ENCODE data around the gene TSPEAR.

The TSPEAR gene

GRCh38 chr21:44703731-44704635 is 7.4 kb downstream of the TSPEAR start:
- TF ChIP-seq, protein P1, sequence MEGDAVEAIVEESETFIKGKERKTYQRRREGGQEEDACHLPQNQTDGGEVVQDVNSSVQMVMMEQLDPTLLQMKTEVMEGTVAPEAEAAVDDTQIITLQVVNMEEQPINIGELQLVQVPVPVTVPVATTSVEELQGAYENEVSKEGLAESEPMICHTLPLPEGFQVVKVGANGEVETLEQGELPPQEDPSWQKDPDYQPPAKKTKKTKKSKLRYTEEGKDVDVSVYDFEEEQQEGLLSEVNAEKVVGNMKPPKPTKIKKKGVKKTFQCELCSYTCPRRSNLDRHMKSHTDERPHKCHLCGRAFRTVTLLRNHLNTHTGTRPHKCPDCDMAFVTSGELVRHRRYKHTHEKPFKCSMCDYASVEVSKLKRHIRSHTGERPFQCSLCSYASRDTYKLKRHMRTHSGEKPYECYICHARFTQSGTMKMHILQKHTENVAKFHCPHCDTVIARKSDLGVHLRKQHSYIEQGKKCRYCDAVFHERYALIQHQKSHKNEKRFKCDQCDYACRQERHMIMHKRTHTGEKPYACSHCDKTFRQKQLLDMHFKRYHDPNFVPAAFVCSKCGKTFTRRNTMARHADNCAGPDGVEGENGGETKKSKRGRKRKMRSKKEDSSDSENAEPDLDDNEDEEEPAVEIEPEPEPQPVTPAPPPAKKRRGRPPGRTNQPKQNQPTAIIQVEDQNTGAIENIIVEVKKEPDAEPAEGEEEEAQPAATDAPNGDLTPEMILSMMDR (IDR thresholded peaks at IDR 0.05; ENCODE audit: low read depth, low read length, missing control alignments), result no peak
- no peak overlapping the region for H3K4me3 ChIP-seq (replicated peaks; ENCODE audit: low read depth, low read length)
- DNase-seq (ENCODE audit: extremely low read depth, low read depth), result no peak

DNA sequence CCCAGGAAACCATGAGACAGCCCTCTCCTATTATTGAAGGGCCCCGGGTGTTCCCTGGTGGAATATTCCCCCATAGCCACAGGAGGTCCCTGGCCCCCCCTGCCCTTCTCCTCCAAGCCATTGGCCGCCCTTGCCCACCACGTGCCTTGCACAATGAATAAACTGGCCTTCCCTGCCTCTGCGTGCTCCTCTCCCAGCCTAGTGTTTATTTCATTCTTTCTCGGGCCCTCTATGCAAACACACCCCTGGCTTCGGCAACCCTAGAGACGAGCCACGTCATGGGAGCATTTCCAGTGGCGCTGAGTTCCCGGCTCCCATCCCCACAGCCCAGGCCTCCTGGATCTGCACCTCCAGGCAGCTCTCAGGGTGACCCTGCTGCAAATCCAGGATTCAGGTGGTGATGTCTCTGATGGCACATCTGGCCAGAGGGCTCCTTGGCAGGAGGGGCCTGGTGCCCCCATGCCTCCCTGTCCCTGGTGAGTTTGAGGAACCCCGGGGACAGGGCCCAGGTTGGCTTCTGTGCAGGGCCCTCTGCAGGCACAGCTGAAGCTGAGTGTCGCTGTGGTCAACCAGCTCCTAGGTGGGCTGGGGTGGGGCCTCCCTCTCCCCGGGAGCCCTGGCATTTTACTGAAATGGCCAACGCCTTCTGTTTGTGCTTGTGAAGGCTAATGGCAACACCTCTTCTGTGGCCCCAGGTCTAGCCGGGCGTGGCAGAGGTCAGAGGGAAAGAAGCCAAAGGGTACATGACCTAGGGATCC is 8.2 kb downstream of the TSPEAR start:
- no peak for DNase-seq (ENCODE audit: extremely low read depth, low read depth)
- TF ChIP-seq, protein P1 (IDR thresholded peaks at IDR 0.05; ENCODE audit: low read depth, low read length, missing control alignments), result no peak
- no peak overlapping the region for H3K4me3 ChIP-seq (replicated peaks; ENCODE audit: low read depth, low read length)

DNA sequence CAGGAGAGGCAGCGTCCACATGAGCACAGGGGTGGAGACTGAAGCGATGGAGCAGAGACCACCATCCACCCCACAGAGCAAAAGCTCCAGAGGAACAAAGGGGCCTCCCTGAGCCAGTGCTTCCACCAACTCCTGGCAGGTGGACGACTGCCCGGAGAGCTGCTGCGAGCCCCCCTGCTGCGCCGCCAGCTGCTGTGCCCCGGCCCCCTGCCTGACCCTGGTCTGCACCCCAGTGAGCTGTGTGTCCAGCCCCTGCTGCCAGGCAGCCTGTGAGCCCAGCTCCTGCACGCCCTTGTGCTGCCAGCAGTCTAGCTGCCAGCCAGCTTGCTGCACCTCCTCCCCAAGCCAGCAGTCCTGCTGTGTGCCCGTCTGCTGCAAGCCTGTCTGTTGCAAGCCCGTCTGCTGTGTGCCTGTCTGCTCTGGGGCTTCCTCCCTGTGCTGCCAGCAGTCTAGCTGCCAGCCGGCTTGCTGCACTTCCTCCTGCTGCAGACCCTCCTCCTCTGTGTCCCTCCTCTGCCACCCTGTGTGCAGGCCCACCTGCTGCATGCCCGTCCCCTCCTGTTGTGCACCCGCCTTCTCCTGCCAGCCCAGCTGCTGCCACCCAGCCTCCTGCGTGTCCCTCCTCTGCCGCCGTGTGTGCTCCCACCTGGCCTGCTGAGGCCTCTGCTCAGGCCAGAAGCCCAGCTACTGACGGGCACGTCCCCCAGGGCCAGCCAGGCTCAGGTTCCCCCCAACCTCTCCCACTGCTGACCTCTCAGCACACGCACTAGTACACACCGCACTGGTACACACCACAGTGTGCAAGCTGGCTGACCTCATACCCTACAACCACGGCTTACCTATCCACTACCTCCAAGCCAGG is 9.0 kb downstream of the TSPEAR start:
- DNase-seq (ENCODE audit: extremely low read depth, low read depth), result no peak
- TF ChIP-seq, protein P1 (IDR thresholded peaks at IDR 0.05; ENCODE audit: low read depth, low read length, missing control alignments), result no peak
- no peak overlapping the region for H3K4me3 ChIP-seq (replicated peaks; ENCODE audit: low read depth, low read length)

DNA sequence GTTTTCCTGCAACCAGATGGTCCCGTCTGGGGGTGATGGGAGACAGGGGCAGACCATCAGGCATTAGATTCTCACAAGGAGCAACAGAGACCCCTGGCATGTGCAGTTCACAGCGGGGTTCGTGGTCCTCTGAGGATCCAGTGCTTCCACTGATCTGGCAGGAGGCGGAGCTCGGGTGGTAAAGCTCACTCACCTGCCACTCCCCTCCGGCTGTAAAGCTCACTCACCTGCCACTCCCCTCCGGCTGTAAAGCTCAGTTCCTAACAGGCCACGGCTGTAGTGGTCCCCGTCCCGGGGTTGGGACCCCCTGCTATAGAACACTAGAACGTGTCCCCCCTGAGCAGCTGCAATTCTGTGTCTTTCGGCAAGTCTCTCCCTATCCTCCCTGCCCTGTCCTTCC is 9.8 kb downstream of the TSPEAR start:
- DNase-seq (ENCODE audit: extremely low read depth, low read depth), result no peak
- TF ChIP-seq, protein P1 (IDR thresholded peaks at IDR 0.05; ENCODE audit: low read depth, low read length, missing control alignments), result no peak
- no peak overlapping the region for H3K4me3 ChIP-seq (replicated peaks; ENCODE audit: low read depth, low read length)

GRCh38 chr21:44701023-44701400 is 10.4 kb downstream of the TSPEAR start:
- TF ChIP-seq, protein P1 (IDR thresholded peaks at IDR 0.05; ENCODE audit: low read depth, low read length, missing control alignments), result no peak
- no peak for DNase-seq (ENCODE audit: extremely low read depth, low read depth)
- H3K4me3 ChIP-seq (replicated peaks; ENCODE audit: low read depth, low read length), result no peak overlapping the region
